ENCODE data around the gene FEM1A.
"Not testable (repeated sequence)": the region's sequence is repeated elsewhere in the genome, so short reads cannot be mapped to it uniquely, and the experiment has no call there.

Gene FEM1A

GRCh38 chr19:4814625-4815425, 23.3 kb downstream of the FEM1A start:
- no peak for DNase-seq

GRCh38 chr19:4815426-4816201, 24.1 kb downstream of the FEM1A start:
- DNase-seq, result peak; percentile 83

- DNase-seq, result no peak
Observed at GRCh38 chr19:4816202-4816949, 24.8 kb downstream of the FEM1A start.

GRCh38 chr19:4816950-4817278, 25.4 kb downstream of the FEM1A start:
- no peak for DNase-seq

GRCh38 chr19:4817467-4818277, 26.1 kb downstream of the FEM1A start:
- DNase-seq, result no peak

GRCh38 chr19:4821265-4821664, 29.7 kb downstream of the FEM1A start:
- no peak for DNase-seq

- not testable (repeated sequence) for DNase-seq
Observed at GRCh38 chr19:4822354-4822753, 30.8 kb downstream of the FEM1A start.

GRCh38 chr19:4823577-4823976, 32.0 kb downstream of the FEM1A start:
- no peak for DNase-seq

- DNase-seq, result no peak
Observed at GRCh38 chr19:4829001-4829712, 37.6 kb downstream of the FEM1A start.

GRCh38 chr19:4830332-4830731, 38.8 kb downstream of the FEM1A start:
- DNase-seq, result no peak

GRCh38 chr19:4830768-4831265, 39.3 kb downstream of the FEM1A start:
- no peak for DNase-seq

GRCh38 chr19:4831304-4831978, 39.9 kb downstream of the FEM1A start, which contains the start of gene TICAM1:
TSS of gene TICAM1 (minus strand) at chr19:4831712. CDS start at chr19:4818377, 13,335 bp downstream.
- peak; percentile 90 for DNase-seq

GRCh38 chr19:4831979-4832340, 40.4 kb downstream of the FEM1A start:
- not testable (repeated sequence) for DNase-seq

GRCh38 chr19:4832776-4833175, 41.2 kb downstream of the FEM1A start:
- DNase-seq, result no peak

- no peak for DNase-seq
Observed at GRCh38 chr19:4839192-4839591, 47.7 kb downstream of the FEM1A start.

GRCh38 chr19:4843647-4843965, 52.1 kb downstream of the FEM1A start:
- DNase-seq, result no peak

- no peak for DNase-seq
Observed at GRCh38 chr19:4844348-4845179, 53.0 kb downstream of the FEM1A start.

GRCh38 chr19:4845975-4846374, 54.4 kb downstream of the FEM1A start:
- DNase-seq, result not testable (repeated sequence)

- no peak for DNase-seq
Observed at GRCh38 chr19:4847190-4847973, 55.8 kb downstream of the FEM1A start.

GRCh38 chr19:4849019-4849418, 57.5 kb downstream of the FEM1A start:
- DNase-seq, result no peak
